Measurements from ENCODE around the gene PIANP.
"Not testable (repeated sequence)": the region's sequence is repeated elsewhere in the genome, so short reads cannot be mapped to it uniquely, and the experiment has no call there.

PIANP gene

DNA sequence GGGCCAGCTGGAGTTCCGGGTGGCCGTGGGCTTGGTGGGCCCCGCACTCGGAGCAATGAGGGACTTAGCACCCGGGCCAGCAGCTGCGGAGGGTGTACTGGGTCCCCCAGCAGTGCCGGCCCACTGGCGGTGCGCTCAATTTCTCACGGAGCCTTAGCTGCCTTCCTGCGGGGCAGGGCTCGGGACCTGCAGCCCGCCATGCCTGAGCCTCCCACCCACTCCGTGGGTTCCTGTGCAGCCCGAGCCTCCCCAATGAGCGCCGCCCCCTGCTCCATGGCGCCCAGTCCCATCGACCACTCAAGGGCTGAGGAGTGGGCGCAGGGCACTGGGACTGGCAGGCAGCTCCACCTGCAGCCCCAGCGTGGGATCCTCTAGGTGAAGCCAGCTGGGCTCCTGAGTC lies 7.7 kb upstream of the PIANP start:
- not testable (repeated sequence) for DNase-seq (ENCODE audit: low read depth in 2 of 2)

DNA sequence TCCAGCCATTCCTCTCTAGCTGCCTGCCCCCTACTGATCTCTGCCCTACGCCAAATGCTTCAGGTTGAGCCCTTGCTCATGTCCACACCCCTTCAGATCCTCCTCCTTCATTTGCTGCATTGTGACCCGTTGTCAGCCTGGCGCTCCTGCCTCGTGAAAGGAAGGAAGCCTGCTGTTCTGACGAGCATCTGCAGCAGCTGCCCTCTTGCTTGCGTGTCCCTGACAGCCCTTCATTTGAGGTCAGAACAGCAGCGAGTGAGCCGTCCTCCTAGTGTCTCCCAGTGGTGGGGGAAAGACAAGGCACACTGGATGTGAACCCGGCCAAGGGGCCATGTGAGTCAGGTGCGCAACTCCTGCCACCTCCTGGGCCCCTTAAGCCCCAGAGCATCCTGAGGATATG lies 3.0 kb upstream of the PIANP start:
- DNase-seq (ENCODE audit: low read depth in 2 of 2), result no peak

DNA sequence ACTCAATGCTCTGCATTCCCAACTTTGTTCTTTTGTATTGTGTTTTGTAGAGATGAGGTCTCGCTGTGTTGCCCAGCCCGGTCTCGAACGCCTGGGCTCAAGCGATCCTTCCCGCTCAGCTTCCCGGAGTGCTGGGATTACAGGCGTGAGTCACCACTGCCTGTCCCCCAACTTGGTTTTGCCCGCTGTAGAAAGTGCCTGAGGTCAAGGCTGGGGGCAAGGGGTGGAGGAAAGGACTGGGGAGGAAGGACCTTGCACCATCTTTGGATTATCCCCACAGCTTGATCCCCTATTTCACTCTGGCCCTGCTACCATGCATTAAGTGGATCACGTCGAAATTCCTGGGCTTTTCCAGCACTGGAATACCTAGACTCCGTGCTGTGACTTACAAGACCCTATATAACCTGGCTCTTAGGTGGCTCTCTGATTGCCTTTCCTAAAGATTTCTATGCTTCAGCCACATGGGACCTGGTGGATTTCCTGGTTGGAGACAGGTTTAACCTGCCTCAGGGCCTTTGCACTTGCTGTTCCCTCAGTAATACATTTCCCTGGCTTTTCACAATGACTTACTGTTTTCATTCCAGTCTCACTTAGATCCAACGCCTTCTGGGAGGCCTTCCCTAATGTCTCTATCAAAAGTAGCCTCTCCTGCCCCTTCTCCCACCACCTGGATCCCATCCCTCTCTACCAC lies 608 bp upstream of the PIANP start:
- DNase-seq (ENCODE audit: low read depth in 2 of 2), result no peak

DNA sequence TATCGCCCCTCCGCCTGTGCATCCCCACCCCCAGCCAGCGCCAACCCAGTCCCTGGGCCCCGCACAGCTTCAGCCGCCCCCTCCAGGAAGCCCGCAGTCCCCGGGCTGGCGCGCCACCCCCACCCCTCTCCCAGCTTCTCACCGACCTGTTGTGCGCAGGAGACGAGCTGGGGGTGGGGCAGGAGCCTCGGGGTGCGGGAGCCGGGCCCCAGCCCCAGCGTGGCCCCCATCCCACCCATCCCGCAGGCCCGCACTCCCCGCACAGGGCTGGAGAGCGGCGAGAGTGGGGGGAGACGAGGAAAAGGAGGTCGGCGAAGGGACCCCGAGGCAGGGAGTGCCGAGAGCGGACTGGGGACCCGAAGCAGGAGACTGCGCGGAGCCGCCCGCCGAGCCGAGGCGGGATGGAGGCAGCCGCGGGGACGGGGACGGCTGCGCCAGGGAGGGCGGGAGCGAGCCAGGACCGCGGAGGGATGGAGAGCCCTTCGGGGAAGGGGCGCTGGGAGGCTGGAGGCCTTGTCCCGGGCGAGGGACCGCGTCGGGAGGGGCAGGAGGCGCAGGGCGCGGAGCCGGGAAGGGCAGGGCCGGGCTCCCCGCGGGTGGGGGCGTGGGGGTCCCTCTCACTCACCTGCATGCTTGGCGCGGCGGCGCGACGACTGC lies 498 bp downstream of the PIANP start:
- DNase-seq (ENCODE audit: low read depth in 2 of 2), result no peak

DNA sequence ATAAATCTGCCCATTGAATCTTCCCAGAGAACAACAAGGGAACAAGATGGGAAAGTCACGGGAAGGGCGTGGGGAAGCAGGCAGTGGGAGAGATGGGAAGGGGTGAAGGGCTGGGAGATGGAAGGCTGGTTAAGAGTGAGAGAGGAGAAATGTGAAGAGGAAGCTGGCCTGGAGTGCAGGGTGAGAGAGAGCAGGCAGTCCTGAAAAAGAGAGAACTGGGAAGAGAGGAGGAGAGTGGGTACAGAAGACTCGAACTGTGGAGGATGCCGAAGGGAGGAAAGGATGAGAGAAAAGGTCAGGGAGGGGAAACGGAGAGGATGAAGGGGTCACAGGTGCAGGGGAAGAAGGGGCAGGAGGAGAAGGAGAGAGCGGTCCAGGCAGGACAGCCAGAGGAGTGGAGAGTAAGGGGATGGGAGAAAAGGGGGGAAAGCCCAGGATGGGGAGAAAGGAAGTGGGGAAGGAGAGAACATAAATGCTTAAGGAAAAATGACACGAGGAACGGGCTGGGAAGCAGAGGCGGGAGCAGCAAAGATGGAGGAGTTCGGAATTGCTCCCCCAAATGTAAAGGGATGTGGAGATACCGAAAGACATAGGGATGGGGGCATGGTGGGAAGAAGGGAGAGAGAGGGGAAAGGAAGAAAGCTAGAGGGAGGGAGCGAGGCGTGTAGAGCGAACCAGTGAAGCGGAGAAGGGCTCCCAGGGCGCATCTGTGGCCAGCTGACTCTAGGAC lies 1.2 kb downstream of the PIANP start:
- DNase-seq (ENCODE audit: low read depth in 2 of 2), result no peak

DNA sequence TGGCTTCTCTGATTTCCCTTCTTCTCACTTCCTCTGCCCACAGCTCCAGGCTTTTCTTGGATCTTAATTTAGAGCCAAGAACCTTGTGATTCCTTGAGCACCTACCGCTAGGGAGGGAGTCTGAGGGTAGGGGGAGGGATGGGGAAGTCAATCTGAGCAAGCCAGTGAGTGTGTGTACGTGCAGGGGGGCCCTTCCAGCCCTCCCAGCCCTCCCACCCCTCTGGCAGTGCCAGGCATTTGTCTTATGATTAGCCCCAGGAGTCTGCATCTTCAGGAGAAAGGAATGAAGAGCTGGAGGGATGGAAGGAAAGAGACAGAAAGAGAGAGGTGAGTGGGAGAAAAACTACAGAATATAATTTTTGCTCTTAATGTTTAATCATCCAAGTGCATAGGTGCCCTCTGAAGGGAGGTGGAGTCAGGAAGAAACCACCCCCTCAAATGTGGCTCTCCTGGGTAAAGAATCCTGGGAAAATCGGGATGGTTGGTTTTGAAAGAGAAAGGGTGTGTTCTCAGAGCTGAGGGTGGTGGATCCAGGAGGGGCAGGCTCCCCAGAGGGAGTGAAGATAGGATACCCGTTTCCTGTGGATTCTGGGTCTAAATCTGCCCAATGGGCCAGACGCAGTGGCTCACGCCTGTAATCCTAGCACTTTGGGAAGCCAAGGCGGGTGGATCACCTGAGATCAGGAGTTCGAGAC lies 2.1 kb downstream of the PIANP start:
- no peak for DNase-seq (ENCODE audit: low read depth in 2 of 2)

DNA sequence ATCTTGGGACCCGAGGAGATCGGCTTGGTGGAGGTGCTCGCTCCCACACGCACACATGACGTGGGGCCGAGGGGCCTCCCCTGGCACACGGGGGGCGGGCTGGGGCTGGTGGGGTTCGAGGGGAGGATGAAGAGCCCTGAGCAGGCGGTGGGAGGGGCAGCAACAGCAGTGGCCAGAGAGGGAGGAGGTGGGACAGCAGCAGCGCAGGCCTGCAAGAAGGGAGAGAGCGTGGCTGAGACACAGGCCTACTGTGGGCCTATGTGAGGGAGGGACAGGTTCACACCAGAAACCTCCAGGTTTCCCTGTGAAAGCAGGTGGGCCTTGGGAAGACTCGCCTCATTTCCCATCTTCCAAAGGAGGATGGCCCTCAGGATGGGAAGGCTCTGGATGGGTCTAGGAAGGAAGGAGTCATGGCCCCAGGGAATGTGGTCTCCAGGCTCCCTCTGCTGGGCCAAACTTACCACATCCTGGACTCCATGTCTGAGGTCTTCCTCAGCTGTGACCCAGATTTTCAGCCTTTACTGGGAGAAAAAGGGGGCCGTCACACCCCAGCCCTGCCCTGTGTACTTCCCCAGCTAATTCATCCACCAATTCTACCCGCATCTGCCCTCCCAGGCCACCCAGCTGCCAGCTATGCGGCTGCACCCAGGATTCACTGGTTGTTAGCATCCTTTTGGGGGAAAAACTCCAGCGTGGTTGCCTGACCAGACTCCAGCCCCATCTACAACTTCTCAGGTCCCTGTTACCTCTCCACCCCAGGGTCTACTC lies 2.8 kb downstream of the PIANP start:
- DNase-seq (ENCODE audit: low read depth in 2 of 2), result no peak

DNA sequence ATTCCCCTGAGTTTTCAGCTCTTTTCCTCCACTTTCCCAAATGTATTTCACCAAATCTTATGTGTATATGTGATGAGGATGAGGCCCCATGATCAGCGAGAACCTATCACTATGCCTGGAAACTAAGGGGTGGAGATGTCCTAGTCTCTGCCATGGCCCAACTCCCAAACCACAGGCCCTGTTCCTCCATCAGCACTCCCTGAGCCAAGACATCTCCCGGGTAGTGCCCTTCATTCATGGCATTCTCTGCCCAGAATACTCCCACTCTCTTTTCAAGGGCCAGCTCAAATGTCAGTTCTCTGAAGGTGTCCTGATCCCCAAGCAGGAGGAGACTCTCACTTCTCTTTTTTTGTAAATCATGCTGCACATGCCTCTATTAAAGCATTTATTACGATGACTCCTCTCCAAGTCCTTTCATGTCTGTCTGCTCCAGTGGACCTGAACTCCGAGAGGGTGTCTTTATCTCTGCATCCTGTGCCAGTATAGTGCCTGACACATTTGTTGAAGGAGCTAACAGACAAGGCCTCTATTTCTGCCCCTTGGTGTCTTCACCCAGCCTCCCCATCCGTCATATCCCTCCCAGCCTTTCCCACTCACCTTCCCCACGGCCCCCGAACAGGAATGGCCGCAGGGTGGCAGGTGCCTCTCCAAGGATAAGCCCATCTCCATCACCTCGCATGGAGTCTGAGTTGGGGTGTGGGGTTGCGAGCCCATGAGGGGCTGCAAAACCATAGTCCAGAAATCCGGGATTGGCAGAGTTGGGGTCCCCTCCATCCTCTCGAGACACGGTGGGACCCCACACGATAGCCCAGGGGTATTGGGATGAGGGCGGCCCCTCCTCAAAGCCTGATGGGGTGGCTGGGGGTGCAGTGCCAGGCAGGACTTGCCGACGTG lies 3.7 kb downstream of the PIANP start:
- DNase-seq (ENCODE audit: low read depth in 2 of 2), result no peak

DNA sequence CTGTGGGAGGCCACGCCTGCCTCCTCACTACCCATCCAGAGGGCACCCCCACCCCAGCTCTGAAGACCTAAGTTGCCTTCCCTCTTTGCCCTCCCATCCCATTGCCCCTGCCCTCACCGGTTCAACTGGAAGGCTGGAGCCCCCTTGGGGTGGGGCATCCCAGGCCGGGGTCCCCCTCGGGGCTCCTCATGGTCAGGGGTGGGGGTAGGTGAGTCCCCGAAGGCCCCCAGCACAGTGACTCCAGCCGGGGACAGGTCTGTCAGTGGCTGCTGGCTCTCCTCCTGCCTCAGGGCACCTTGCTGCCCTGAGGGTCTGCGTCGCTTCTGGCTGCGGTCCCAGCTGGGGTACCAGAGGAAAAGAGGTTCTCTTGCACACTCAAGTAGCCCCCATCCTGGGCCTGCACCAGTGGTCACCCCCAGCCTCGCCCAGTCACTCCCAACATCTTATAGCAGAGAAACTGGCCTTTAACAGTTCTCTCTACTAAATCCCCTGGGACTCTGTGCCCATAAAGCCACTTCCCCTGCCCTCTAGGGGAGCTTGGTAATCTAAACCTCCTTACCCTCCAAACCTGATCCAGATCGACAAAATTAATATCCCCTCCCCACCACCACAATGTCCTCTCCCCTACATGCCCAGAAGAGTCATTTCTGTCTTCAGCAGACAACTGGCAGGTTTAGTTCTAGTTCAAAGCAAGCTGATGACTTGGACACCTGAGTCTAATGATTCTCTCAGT lies 5.1 kb downstream of the PIANP start:
- no peak for DNase-seq (ENCODE audit: low read depth in 2 of 2)

DNA sequence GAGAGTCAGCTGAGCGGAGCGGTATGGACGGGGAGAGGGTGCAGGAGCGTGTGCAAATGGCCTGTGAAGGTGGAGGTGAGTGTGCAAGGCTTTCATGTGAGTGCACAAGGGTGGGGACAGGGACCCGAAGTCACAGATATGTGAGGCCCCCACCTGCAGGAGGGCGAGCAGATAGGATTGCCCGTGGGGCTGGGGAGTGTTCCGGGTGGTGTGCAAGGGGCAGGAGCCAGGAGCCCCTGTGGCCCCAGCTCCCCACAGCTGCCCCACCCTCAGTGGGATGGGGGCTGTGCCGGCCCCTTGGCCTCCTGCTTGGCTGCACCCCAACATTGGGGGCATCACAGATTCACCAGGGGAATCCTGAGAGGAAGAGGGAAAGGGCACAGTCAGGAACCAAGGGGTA lies 5.9 kb downstream of the PIANP start:
- no peak for DNase-seq (ENCODE audit: low read depth in 2 of 2)

DNA sequence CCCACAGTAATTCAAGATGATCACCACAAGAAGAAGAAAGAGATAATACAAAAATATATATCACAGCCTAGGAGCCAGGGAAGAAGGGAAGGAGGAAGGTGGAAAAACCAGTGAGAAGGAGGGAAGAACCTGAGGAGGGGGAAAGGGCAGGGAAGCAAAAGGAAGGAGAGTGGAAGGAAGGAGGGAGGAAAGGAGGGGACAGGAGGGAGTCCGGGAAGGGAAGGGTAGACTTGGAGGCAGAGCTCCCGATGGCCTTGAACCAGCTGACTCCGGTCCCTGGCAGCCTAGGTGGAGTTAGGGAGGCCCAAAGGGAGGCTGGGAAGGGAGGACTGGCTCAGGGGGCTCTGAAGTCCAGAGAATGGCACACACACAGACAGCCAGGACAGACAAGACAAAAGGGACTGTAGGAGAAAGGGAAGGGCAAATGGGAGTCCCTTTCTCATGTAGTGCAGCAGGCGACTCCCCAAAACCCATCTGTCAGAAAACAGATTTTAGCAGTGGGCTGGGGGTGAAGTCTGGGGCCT lies 6.7 kb downstream of the PIANP start:
- DNase-seq (ENCODE audit: low read depth in 2 of 2), result no peak

DNA sequence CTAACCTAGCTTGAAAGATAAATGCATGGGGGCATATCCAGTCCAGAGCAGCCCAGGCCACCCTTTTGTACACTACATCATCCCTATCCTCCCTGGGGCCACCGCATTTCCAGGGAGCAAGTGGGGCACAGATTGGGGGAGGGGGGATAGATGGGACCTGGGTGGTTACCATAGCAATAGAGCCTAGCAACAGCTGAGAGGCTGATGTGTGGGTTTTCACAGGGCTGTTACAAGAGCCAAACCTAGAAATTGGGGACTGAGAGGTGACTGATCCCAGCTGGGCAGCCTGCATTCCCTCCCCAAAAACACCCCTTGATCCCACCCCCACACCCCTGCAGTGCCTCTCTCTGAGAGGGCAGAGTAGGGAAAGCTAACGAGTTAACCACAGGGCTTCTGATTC lies 7.7 kb downstream of the PIANP start:
- no peak for DNase-seq (ENCODE audit: low read depth in 2 of 2)

DNA sequence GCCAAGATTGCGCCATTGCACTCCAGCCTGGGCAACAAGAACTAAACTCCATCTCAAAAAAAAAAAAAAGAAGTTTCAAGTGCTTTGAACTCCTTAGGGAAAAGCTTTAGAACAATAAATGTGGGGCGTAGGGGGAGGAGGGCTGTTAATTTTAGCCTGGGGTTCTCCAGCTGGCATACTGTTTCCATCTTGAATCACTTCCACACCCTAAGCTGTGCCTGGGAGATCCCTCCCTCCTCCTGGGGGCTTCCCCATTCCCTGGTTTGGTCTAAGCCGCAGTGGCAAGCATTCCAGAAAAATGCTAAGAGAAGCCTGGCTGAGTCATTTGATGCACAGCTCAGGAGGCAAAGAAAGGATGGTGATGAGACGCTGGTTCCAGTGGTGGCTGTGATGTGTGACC lies 9.1 kb downstream of the PIANP start:
- no peak for DNase-seq (ENCODE audit: low read depth in 2 of 2)

DNA sequence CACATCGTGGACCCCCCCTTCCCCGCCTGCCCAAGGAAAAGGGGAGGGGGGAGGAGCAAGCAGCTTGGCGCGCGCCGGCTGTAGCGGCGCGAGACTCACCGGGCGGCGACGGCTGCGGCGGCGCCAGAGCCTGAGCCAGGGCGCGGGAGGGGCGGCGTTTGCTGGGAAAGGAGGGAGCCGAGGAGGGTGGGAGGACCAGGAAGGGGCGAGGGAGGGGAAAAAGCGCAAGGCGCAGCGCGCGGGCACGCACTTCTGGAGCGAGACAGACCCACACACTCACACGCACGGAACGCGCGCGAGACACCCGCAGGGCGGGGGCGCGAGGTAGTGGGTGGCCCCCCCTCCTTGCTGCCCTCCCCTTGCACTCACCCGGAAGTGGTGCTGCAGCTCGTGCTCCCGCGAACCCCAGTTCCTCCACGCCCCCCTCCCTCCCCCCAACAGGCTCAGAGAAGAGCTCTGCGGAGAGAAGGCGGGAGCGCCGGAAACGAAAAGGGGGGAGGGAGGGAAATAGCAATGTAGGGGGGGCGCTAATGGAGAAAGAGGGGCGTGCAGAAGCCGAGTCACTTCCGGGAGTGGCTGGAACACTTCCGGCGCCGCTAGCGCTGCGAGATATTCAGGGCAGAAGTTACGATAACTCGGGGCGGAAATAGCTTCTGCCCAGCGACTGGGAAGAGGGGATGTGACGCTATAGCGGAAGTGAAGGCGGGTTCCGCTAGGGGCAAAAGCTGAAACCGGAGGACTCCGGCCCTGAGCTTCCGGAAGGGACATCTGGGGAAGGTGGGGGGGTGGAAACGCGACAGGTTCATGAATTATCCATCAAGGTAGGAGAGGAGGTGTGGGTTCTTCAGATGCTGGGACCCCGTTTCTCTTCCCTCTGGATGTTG lies 11.4 kb downstream of the PIANP start, which contains the start of gene ZNF384:
Gene ZNF384 (minus strand): TSS at position 377 of the 884 bp plus-strand sequence. CDS start 9,855 bp downstream, outside the sequence.
- DNase-seq (ENCODE audit: low read depth in 2 of 2), result peak; percentile 93 to 94

DNA sequence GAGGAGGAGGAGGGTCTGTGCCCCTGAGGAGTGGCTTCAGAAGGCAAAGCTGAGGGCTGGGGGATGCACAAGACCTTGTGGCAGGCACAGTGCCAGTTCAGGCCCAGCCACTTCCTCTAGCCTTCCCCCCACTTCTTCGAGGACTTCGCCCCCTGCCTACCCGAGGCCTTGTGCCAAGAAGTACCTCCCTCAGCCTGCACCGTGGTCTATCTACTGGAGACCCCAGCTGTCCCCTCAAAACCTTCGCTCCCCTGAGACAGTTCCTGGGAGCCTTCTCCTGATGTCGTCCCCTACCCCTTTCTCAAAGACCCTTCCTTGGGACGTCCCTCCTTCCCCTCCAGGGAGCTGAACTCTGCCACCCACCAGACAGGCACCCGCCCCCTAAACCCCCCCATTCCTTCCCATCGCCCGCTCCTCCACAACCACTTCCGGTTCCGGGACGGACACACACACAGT lies 12.0 kb downstream of the PIANP start:
- no peak for DNase-seq (ENCODE audit: low read depth in 2 of 2)

DNA sequence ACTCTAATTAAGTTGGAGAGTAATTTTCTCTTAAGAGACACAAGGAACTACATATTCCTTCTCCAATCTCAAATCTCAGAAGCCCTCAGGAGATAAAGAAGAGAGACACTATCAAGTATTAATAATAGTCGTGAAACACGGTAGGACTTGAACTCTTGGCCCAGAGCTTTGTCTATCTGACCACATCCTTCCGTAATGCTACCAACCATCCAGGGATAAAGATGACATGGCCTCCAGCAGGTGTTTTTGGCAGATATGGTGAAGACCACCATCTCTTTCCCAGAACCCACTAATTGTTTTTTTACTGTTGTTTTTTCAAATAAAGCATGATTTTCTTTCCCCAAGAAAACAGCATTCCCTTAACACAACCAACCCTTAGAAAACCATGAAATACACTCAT lies 14.8 kb downstream of the PIANP start:
- DNase-seq (ENCODE audit: low read depth in 2 of 2), result no peak

DNA sequence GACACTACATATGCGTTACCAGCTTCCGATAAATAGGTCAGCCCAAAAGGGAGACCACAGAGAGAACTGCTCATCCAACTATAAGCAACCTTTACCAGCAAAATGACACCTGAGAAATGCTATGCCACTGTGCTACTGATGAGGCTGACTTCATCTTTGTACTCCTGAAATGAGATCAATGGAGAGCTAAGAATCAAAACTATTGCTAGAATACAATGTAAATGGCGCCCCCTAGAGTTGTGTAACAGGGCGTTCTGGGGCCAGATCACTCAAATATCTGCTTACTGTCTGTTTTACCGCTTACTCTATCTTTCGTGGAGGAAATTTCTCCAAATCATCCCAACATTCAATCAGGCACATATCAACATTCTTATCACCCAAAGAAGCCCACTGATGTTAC lies 16.0 kb downstream of the PIANP start:
- peak in 1 of 2 donors; percentile 17 for DNase-seq (ENCODE audit: low read depth in 2 of 2)

DNA sequence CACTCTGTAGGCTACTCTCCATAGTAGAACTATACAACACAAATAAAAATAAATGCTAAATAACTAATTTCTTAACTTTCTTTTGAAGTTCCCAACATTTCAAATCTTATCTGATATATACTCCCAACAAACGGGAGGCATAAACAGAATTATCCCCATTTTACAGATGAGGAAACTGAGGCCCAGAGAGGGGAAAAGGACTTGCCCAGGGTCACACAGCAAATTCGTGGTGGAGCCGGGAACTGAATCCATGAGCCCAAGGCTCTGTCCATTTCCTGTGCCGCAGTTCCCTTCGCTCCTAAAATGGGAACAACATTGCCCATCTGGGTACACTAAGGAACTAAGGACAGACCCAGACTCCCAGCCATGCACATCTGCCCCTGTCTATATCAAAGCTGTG lies 23.7 kb downstream of the PIANP start:
- no peak for DNase-seq (ENCODE audit: low read depth in 2 of 2)

Data from stimulated activated CD8-positive, alpha-beta memory T cell treated with anti-CD3 and anti-CD28 coated beads, Interleukin-15, amount 100 ng/mL, for 48 hours (primary cell).